Parathyroid adenoma (tissue), 2 donors: ENCODE measurements around the gene OSR1.

Source experiments
- H2AFZ ChIP-seq: fragments of 300-600 bp; sonication (generic); one replicate; pipeline ENCODE4 v1.7.0; 2017; ENCODE audit warnings: antibody characterized with exemption, mild to moderate bottlenecking
- H3K27ac ChIP-seq: fragments of 300-600 bp; sonication (generic); one replicate; pipeline ENCODE4 v1.7.0; 2017
- H3K27me3 ChIP-seq: fragments of 300-600 bp; sonication (generic); one replicate; pipeline ENCODE4 v1.7.0; 2017; ENCODE audit warnings: low read length; ENCODE audit not compliant: control insufficient read depth, insufficient read depth
- H3K36me3 ChIP-seq: fragments of 300-600 bp; sonication (generic); one replicate; pipeline ENCODE4 v1.7.0; 2017; ENCODE audit warnings: low read length; ENCODE audit not compliant: control insufficient read depth, insufficient read depth
- H3K4me1 ChIP-seq: fragments of 300-600 bp; sonication (generic); one replicate; pipeline ENCODE4 v1.7.0; 2017; ENCODE audit warnings: control low read depth
- H3K4me2 ChIP-seq: fragments of 300-600 bp; sonication (generic); one replicate; pipeline ENCODE4 v1.7.0; 2017; ENCODE audit warnings: low read length
- H3K4me3 ChIP-seq: fragments of 300-600 bp; sonication (generic); one replicate; pipeline ENCODE4 v1.7.0; 2017; ENCODE audit warnings: low read depth, low read length
- H3K79me2 ChIP-seq: fragments of 300-600 bp; sonication (generic); one replicate; pipeline ENCODE4 v1.7.0; 2017; ENCODE audit warnings: control low read depth
- H3K9ac ChIP-seq: fragments of 300-600 bp; sonication (generic); one replicate; pipeline ENCODE4 v1.7.0; 2017; ENCODE audit warnings: mild to moderate bottlenecking
- H3K9me3 ChIP-seq: fragments of 300-600 bp; sonication (generic); one replicate; pipeline ENCODE4 v1.7.0; 2017; ENCODE audit warnings: low read length; ENCODE audit not compliant: control insufficient read depth
- TF ChIP-seq, protein P1 (sequence below): fragments of 300-600 bp; sonication (generic); IDR thresholded peaks from one replicate; pipeline ENCODE4 v1.7.0; 2017; ENCODE audit warnings: antibody characterized with exemption, mild to moderate bottlenecking
- donor health status: primary hyperparathyroidism.

OSR1 gene

DNA sequence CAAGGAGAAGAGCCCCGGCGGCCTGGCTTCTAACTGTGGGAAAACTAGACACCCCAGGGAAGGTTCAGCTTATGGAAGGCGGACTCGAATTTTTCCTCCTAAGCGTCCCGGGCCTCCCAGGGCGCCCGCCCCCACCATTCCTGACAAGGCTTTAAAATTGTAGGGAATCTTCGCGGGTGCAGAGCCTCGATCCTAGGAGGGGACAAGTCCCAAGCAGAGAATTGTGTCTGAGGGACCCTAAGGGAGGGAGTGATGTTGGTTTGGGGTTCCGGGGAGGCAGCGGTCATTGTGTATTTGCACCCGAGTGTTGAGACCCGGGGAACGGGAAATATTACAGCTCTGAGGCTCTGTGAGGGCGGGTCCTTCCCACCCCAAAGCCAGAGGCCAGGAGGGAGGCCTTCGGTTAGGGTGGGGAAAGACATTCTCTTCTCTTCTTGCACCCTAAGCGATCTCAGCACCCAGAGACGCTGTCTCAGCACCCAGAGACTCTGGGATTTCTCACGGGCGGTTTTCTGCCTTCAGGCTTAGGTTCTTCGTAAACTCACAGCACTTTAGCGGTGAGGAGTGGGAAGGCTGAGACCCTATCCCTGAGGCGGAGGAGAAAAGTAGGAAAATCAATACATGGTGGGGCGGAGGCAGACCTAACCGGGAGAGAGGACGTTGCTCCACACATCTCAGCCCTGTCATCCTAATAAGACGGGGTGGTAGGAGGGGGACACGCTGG, 7.6 kb downstream of the OSR1 start:
- H3K4me1 ChIP-seq, result peaks cover 4% of the 10 kb centered on the region
- peak overlapping the region; percentile 80 for H2AFZ ChIP-seq
- TF ChIP-seq, protein P1, sequence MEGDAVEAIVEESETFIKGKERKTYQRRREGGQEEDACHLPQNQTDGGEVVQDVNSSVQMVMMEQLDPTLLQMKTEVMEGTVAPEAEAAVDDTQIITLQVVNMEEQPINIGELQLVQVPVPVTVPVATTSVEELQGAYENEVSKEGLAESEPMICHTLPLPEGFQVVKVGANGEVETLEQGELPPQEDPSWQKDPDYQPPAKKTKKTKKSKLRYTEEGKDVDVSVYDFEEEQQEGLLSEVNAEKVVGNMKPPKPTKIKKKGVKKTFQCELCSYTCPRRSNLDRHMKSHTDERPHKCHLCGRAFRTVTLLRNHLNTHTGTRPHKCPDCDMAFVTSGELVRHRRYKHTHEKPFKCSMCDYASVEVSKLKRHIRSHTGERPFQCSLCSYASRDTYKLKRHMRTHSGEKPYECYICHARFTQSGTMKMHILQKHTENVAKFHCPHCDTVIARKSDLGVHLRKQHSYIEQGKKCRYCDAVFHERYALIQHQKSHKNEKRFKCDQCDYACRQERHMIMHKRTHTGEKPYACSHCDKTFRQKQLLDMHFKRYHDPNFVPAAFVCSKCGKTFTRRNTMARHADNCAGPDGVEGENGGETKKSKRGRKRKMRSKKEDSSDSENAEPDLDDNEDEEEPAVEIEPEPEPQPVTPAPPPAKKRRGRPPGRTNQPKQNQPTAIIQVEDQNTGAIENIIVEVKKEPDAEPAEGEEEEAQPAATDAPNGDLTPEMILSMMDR, result no peak
- peaks cover 4% of the 10 kb centered on the region for H3K79me2 ChIP-seq
- peak overlapping the region; percentile 52 for H3K4me2 ChIP-seq
- peaks cover 8% of the 10 kb centered on the region for H3K27me3 ChIP-seq
- H3K9ac ChIP-seq, result no peak overlapping the region
- peak overlapping the region; percentile 35 for H3K4me3 ChIP-seq
- H3K36me3 ChIP-seq, result no peaks in the 10 kb centered on the region
- H3K27ac ChIP-seq, result no peak overlapping the region
- H3K9me3 ChIP-seq, result no peaks in the 10 kb centered on the region

- no peak overlapping the region for H3K9ac ChIP-seq
- H3K79me2 ChIP-seq, result peaks cover 4% of the 10 kb centered on the region
- peak overlapping the region; percentile 52 for H3K4me2 ChIP-seq
- H3K4me3 ChIP-seq, result peak overlapping the region; percentile 35
- H3K27ac ChIP-seq, result no peak overlapping the region
- H3K36me3 ChIP-seq, result no peaks in the 10 kb centered on the region
- peaks cover 4% of the 10 kb centered on the region for H3K4me1 ChIP-seq
- TF ChIP-seq, protein P1, result peak; percentile 75
- peaks cover 8% of the 10 kb centered on the region for H3K27me3 ChIP-seq
- no peaks in the 10 kb centered on the region for H3K9me3 ChIP-seq
- H2AFZ ChIP-seq, result peak overlapping the region; percentile 80
Measured at GRCh38 chr2:19349911-19350677, 8.3 kb downstream of the OSR1 start.

- Histone ChIP-seq H3K9ac (no peak overlapping the region), H2AFZ (no peak overlapping the region), H3K79me2 (peaks cover 4% of the 10 kb centered on the region), H3K27me3 (peaks cover 8% of the 10 kb centered on the region), H3K4me1 (peaks cover 4% of the 10 kb centered on the region), H3K9me3 (no peaks in the 10 kb centered on the region), H3K27ac (peak overlapping the region; percentile 87), H3K4me2 (peak overlapping the region; percentile 70), H3K36me3 (no peaks in the 10 kb centered on the region), H3K4me3 (no peak overlapping the region)
- TF ChIP-seq, protein P1, result no peak
Measured at GRCh38 chr2:19348692-19349091, 9.7 kb downstream of the OSR1 start.

DNA sequence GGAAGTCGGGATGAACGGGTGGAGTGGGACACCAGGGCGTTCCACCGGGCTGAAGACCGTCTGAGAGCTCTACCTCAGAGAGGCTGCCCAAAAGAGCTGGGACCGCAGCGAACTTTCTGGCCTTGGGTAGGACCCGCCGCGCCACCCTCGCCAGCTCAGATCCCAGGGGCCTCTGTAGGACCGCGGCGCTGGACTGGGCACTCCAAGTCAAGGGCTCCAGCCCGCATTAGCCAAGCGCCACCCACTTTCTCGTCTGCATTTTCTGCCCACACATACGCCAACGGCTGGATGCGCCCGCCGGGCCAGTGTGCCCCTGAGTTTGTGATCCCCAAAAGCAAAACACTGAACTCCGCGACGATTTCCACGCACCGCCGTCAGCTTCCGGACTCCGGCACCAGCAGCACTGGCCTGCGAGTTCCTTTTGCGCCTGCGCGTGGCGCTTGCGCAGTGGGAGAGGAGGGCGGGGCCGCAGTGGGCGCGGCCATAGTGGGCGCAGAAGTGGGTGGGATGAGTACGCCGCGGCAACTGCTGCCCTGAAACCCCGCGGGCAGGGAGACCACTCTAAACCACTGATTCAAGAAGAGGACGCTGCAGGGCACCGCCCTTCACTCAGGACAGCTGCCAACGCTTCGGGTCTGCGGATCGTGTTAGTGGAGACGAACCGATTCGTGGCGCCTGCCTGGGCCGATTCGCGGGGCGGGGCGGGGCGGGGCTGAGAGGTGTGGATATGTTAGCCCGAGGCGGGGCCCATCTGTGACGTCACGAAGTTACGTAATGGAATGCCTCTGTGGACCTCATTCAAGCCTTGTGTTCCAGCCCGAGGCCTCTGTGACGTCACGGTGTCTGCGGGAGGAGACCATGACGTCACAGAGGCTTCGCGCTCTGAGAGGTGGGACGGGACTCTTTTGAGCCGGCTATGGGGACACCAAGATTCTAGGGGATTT, 10.5 kb downstream of the OSR1 start:
- H2AFZ ChIP-seq, result peak overlapping the region; percentile 97
- H3K4me3 ChIP-seq, result peak overlapping the region; percentile 80
- peaks cover 4% of the 10 kb centered on the region for H3K79me2 ChIP-seq
- H3K36me3 ChIP-seq, result no peaks in the 10 kb centered on the region
- TF ChIP-seq, protein P1, result no peak
- H3K9me3 ChIP-seq, result no peaks in the 10 kb centered on the region
- H3K4me2 ChIP-seq, result peak overlapping the region; percentile 70
- H3K27me3 ChIP-seq, result peaks cover 8% of the 10 kb centered on the region
- H3K27ac ChIP-seq, result peak overlapping the region; percentile 87
- peak overlapping the region; percentile 68 for H3K9ac ChIP-seq
- H3K4me1 ChIP-seq, result peaks cover 4% of the 10 kb centered on the region
